CD4-positive, alpha-beta T cell (primary cell): Measurements from ENCODE around the gene KANSL1. TPM values are rescaled to one million over a fixed set of nuclear protein-coding genes. Genes with fewer than 3 reads are reported as not detected.

Experiments
- ATAC-seq: fragments of 200-7000 bp; cut with Tn5 transposase; one replicate; pipeline ENCODE4 v1.10.0; 2022; ENCODE audit warnings: mild to moderate bottlenecking; ENCODE audit not compliant: poor library complexity
- CTCF ChIA-PET: fragments of 350-600 bp; sonication (Branson Sonifier 250); formaldehyde crosslinking; loops from one replicate; lab custom pipeline; 2021; ENCODE audit warnings: antibody characterized with exemption, inconsistent platforms; lab: Charles Lee
- POLR2A ChIA-PET: fragments of 350-600 bp; sonication (Branson Sonifier 250); formaldehyde crosslinking; loops from one replicate; lab custom pipeline; 2021; ENCODE audit warnings: antibody characterized with exemption, inconsistent platforms; lab: Charles Lee
- DNase-seq, 14 experiments: peaks; one replicate each; pipeline ENCODE4 v3.0.0-alpha.2; 2013 to 2020; ENCODE audit warnings: mixed read lengths in 2 of 14
- H3K27ac ChIP-seq, 2 donors: one replicate each; pipeline versions ENCODE4 v1.5.1 to v1.7.0; 2013; ENCODE audit warnings: low read length in 2 of 2, low read depth in 1 of 2, mild to moderate bottlenecking in 1 of 2
- H3K27me3 ChIP-seq, 2 experiments: 1 replicate in 1 of 2; 2 replicates in 1 of 2; pipeline versions ENCODE4 v1.6.1 to v1.7.0; 2013; ENCODE audit warnings: low read length in 2 of 2, control low read depth in 1 of 2, mild to moderate bottlenecking in 1 of 2, moderate library complexity in 1 of 2; ENCODE audit not compliant: insufficient read depth in 2 of 2, control insufficient read depth in 1 of 2
- H3K36me3 ChIP-seq: one replicate; pipeline ENCODE4 v1.6.1; 2013; ENCODE audit warnings: low read length, control low read depth; ENCODE audit not compliant: insufficient read depth
- H3K4me1 ChIP-seq: one replicate; pipeline ENCODE4 v1.6.1; 2013; ENCODE audit warnings: low read length, control low read depth; ENCODE audit not compliant: insufficient read depth
- H3K4me3 ChIP-seq: one replicate; pipeline ENCODE4 v1.5.1; 2013; ENCODE audit warnings: mild to moderate bottlenecking, low read length, moderate library complexity
- H3K9me3 ChIP-seq, 2 experiments: 1 replicate in 1 of 2; 2 replicates in 1 of 2; pipeline versions ENCODE4 v1.6.1 to v1.7.0; 2013; ENCODE audit warnings: low read length in 2 of 2, mild to moderate bottlenecking in 2 of 2, control low read depth in 1 of 2, moderate library complexity in 1 of 2; ENCODE audit not compliant: control insufficient read depth in 1 of 2, insufficient read depth in 1 of 2
- H3K27ac Mint-ChIP-seq: one replicate; pipeline ENCODE4 v1.8.0; 2020; ENCODE audit warnings: mixed read lengths
- H3K27me3 Mint-ChIP-seq: one replicate; pipeline ENCODE4 v1.8.0; 2021; ENCODE audit warnings: mixed read lengths
- H3K36me3 Mint-ChIP-seq: one replicate; pipeline ENCODE4 v1.8.0; 2021; ENCODE audit warnings: low read depth, mixed read lengths
- H3K4me1 Mint-ChIP-seq: one replicate; pipeline ENCODE4 v1.8.0; 2021; ENCODE audit warnings: low read depth, mixed read lengths
- H3K4me3 Mint-ChIP-seq: one replicate; pipeline ENCODE4 v1.8.0; 2020; ENCODE audit warnings: mild to moderate bottlenecking, mixed read lengths
- H3K9me3 Mint-ChIP-seq: one replicate; pipeline ENCODE4 v1.8.0; 2020; ENCODE audit warnings: mixed read lengths
- intact Hi-C, 2 experiments: fragments of 100-400 bp; cut with DNase I in 1 of 2; cut with micrococcal nuclease in 1 of 2; formaldehyde crosslinking; loops; one replicate each; pipeline versions ENCODE4 v1.15.1 to v1.9.0; 2023 to 2025; cut with DNase I, micrococcal nuclease
- total RNA-seq, 174 experiments: library from RNA in 2 of 174; stranded (reverse) in 2 of 174; gene quantifications; one replicate each; pipeline ENCODE4 v1.2.3 and lab custom pipeline; 2021 to 2026
- TF ChIP-seq, protein P1 (sequence below): fragments of 200-600 bp; IDR thresholded peaks from one replicate; pipeline ENCODE4 v1.8.0; 2022; ENCODE audit warnings: antibody characterized with exemption, mild to moderate bottlenecking

Gene KANSL1
- total RNA-seq, 2 experiments from 2014 or later, result 122 to 125 TPM

DNA sequence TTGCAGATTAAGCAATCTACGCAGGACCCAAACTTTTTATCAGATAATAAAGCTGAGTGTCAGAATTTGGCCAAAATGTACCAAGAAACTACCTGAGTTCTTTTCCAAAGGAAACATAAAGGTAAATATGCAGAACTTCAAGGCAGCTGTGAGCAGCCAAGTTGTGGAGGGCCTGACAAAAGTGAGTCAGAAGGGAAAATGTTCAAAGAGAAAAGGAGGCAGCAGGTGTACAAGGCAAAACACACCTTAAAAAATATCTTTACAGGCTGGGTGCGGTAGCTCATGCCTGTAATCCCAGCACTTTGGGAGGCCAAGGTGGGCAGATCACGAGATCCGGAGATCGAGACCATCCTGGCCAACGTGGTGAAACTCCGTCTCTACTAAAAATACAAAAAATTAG lies 7.0 kb upstream of the KANSL1 start:
- POLR2A ChIA-PET, result interaction anchor here (1.1 to 1.2 kb wide), 2 partner anchors 66 to 155 kb away, joined by 3 read pairs; no protein-coding TSS in a partner anchor
- H3K36me3 ChIP-seq, result peaks cover 4% of the 10 kb centered on the region
- CTCF ChIA-PET, result interaction anchor here (2.6 to 5.2 kb wide), 2 partner anchors 12 to 13 kb away, joined by 11 to 35 read pairs; no protein-coding TSS in a partner anchor

DNA sequence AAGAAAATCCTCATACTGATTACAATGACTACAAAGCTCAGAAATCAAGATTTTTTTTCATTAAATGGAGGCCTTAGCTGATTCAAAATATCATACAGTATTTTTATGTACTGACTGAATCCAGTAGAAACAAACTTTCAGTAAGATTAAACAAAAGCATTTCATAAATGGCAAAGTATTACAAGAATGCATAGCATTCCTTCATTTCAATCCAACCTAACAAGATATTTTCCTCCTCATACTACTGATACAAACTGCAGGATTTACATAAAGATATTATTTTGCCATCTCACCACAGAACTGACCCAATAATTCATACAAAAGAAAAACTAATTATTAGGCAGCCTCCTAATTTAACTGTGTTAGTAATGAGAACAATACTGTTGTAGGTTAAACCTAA lies 6.2 kb upstream of the KANSL1 start:
- Mint-ChIP-seq H3K27ac (peak overlapping the region; percentile 28), H3K36me3 (no peaks in the 10 kb centered on the region), H3K4me1 (peaks cover 66% of the 10 kb centered on the region), H3K4me3 (no peak overlapping the region), H3K9me3 (no peaks in the 10 kb centered on the region), H3K27me3 (no peaks in the 10 kb centered on the region)
- TF ChIP-seq, protein P1, sequence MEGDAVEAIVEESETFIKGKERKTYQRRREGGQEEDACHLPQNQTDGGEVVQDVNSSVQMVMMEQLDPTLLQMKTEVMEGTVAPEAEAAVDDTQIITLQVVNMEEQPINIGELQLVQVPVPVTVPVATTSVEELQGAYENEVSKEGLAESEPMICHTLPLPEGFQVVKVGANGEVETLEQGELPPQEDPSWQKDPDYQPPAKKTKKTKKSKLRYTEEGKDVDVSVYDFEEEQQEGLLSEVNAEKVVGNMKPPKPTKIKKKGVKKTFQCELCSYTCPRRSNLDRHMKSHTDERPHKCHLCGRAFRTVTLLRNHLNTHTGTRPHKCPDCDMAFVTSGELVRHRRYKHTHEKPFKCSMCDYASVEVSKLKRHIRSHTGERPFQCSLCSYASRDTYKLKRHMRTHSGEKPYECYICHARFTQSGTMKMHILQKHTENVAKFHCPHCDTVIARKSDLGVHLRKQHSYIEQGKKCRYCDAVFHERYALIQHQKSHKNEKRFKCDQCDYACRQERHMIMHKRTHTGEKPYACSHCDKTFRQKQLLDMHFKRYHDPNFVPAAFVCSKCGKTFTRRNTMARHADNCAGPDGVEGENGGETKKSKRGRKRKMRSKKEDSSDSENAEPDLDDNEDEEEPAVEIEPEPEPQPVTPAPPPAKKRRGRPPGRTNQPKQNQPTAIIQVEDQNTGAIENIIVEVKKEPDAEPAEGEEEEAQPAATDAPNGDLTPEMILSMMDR, result no peak
- Histone ChIP-seq H3K4me1 (peaks cover 39% of the 10 kb centered on the region), H3K27me3 (no peaks in the 10 kb centered on the region), H3K9me3 (no peaks in the 10 kb centered on the region), H3K27ac (no peak overlapping the region), H3K36me3 (peaks cover 4% of the 10 kb centered on the region), H3K4me3 (no peak overlapping the region)
- ChIA-PET CTCF (interaction anchor here (1.2 to 5.2 kb wide), 4 partner anchors 12 to 108 kb away, joined by 3 to 35 read pairs (median 7); no protein-coding TSS in a partner anchor), POLR2A (interaction anchor here (0.5 to 1.2 kb wide), 2 partner anchors 67 to 73 kb away, joined by 3 read pairs; no protein-coding TSS in a partner anchor)
- ATAC-seq, result no peak
- DNase-seq, result no peak
- intact Hi-C loops, result loop anchor here in 1 of 2 experiments (10.0 kb wide), 1 partner anchor 65 kb away; no protein-coding TSS in a partner anchor

More for the DNA sequence above, 7.0 kb upstream of the KANSL1 start:
- Histone ChIP-seq H3K9me3 (no peaks in the 10 kb centered on the region), H3K4me3 (no peak overlapping the region), H3K27me3 (no peaks in the 10 kb centered on the region), H3K27ac (no peak overlapping the region), H3K4me1 (peaks cover 39% of the 10 kb centered on the region)
- no peak overlapping the region for H3K4me3 Mint-ChIP-seq
- intact Hi-C loops, result no loop called here
- no peak for DNase-seq
- no peaks in the 10 kb centered on the region for H3K9me3 Mint-ChIP-seq
- no peak for ATAC-seq
- H3K36me3 Mint-ChIP-seq, result no peaks in the 10 kb centered on the region
- peaks cover 66% of the 10 kb centered on the region for H3K4me1 Mint-ChIP-seq
- TF ChIP-seq, protein P1, result no peak
- no peak overlapping the region for H3K27ac Mint-ChIP-seq
- H3K27me3 Mint-ChIP-seq, result no peaks in the 10 kb centered on the region

DNA sequence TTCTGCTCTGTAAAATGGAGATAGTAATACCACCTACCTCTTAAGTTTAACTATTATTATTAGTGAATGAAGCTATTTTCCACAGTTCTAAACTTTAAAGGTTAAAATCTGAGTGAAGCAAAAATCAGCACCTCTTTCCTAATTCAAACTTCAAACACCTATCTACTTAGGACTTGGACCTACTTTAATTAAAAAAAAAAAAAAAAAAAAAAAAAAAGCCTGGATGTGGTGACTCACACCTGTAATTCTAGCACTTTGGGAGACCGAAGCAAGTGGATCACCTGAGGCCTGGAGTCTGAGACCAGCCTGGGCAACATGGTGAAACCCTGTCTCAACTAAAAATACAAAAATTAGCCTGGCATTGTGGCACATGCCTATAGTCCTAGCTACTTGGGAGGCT lies 5.0 kb upstream of the KANSL1 start:
- Histone ChIP-seq H3K36me3 (peaks cover 4% of the 10 kb centered on the region), H3K4me1 (peaks cover 39% of the 10 kb centered on the region), H3K27me3 (no peaks in the 10 kb centered on the region), H3K4me3 (no peak overlapping the region), H3K9me3 (no peaks in the 10 kb centered on the region), H3K27ac (peak overlapping the region in 1 of 2 donors; percentile 2)
- CTCF ChIA-PET, result interaction anchor here (0.7 to 5.2 kb wide), 4 partner anchors 11 to 117 kb away, joined by 3 to 35 read pairs (median 8); no protein-coding TSS in a partner anchor
- POLR2A ChIA-PET, result interaction anchor here (0.7 kb wide), 1 partner anchor 196 kb away, joined by 4 read pairs; no protein-coding TSS in a partner anchor
- H3K4me1 Mint-ChIP-seq, result peaks cover 68% of the 10 kb centered on the region
- no peaks in the 10 kb centered on the region for H3K9me3 Mint-ChIP-seq
- TF ChIP-seq, protein P1, result no peak
- peaks cover 5% of the 10 kb centered on the region for H3K36me3 Mint-ChIP-seq
- H3K27ac Mint-ChIP-seq, result peak overlapping the region; percentile 93
- no peak overlapping the region for H3K4me3 Mint-ChIP-seq
- no peak for ATAC-seq
- intact Hi-C loops, result loop anchor here in 1 of 2 experiments (10.0 kb wide), 1 partner anchor 67 kb away; no protein-coding TSS in a partner anchor
- no peak for DNase-seq
- H3K27me3 Mint-ChIP-seq, result no peaks in the 10 kb centered on the region
